Hepatocyte (in vitro differentiated cells): ENCODE measurements around the gene MSANTD3.

Source experiments
- CTCF ChIP-seq: fragments of 200-600 bp; sonication (generic); IDR thresholded peaks from 2 replicates; pipeline ENCODE4 v1.5.1; 2016; ENCODE audit warnings: antibody characterized with exemption, mild to moderate bottlenecking; ENCODE audit not compliant: poor library complexity
- EZH2 ChIP-seq: fragments of 200-600 bp; sonication (generic); IDR thresholded peaks from 2 replicates; pipeline ENCODE4 v1.6.1; 2016; ENCODE audit warnings: antibody characterized with exemption, mild to moderate bottlenecking, borderline replicate concordance
- EZH2phosphoT487 ChIP-seq: fragments of 200-600 bp; sonication (generic); IDR thresholded peaks from one replicate; pipeline ENCODE4 v1.6.1; 2018; ENCODE audit warnings: antibody characterized with exemption, mild to moderate bottlenecking, low read depth, moderate library complexity; ENCODE audit not compliant: unreplicated experiment, severe bottlenecking

- TF ChIP-seq CTCF = no peak
- no peak for TF ChIP-seq EZH2phosphoT487
- no peak for TF ChIP-seq EZH2
These were observed 52.9 kb downstream of the MSANTD3 start for GRCh38 chr9:100479820-100480219.
